Stimulated activated CD8-positive, alpha-beta memory T cell treated with anti-CD3 and anti-CD28 coated beads, Interleukin-7, amount 100 ng/mL, for 24 hours (primary cell): ENCODE data around the gene SNCAIP.
"Not testable (repeated sequence)": the region's sequence is repeated elsewhere in the genome, so short reads cannot be mapped to it uniquely, and the experiment has no call there.

Source experiments
- DNase-seq: peaks from one replicate; pipeline ENCODE4 v3.0.0-alpha.2; 2020; ENCODE audit warnings: low read depth

The SNCAIP gene

DNA sequence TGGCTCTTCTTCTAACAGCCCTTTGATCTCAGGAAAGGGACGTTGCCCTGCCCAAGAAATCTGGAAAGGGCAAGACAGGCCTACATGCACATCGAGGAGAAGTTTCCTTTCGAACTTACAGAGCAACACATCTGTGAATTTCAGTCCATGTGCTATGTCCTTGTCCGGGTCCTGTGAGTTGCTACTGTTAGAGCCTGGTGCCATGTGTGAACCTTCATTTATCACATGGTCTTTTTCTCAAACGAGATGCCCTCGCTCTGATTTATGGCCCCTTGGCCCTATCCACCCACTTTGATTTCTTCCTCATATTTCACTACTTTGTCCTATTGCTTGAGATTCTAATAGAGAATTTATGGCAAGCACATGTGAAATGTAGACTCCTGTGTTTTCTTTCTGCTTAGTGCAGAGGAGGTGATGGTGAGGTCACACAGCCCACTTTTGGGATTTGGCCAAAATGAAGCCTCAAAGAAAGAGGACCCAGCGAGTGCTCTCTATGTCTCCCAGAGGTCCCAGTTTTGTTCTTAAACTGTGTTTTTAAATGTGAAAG lies 153.1 kb downstream of the SNCAIP start:
- DNase-seq: no peak

DNA sequence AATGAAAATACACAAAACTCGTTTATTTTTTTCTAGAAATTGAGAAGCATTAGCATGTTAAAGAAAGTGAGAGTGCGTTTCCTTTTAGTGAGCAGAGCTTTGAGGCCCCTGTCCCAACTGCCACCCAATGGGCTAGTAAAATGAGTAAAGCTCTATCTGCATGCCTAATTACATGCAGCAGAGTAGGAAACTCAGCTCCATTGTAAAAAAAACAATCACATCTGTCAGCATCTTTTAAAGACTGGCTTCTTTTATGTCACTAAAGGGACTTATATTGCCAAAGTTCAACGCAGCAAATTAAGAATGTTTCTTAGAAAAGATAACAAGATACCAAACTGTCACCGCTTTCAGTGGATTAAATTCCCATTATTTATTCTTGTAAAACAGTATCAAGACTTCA lies 154.0 kb downstream of the SNCAIP start:
- DNase-seq: no peak

- DNase-seq: no peak
Measured at GRCh38 chr5:122468351-122469116, 156.5 kb downstream of the SNCAIP start.

GRCh38 chr5:122469384-122469919 lies 157.4 kb downstream of the SNCAIP start:
- DNase-seq: no peak

GRCh38 chr5:122470365-122470764 lies 158.3 kb downstream of the SNCAIP start:
- DNase-seq: no peak

- DNase-seq: no peak
Measured at GRCh38 chr5:122471031-122471751, 159.2 kb downstream of the SNCAIP start.

- DNase-seq: no peak
Measured at GRCh38 chr5:122471752-122472061, 159.7 kb downstream of the SNCAIP start.

- no peak for DNase-seq
Measured at GRCh38 chr5:122473138-122473843, 161.3 kb downstream of the SNCAIP start.

- no peak for DNase-seq
Measured at GRCh38 chr5:122473941-122474340, 161.9 kb downstream of the SNCAIP start.

DNA sequence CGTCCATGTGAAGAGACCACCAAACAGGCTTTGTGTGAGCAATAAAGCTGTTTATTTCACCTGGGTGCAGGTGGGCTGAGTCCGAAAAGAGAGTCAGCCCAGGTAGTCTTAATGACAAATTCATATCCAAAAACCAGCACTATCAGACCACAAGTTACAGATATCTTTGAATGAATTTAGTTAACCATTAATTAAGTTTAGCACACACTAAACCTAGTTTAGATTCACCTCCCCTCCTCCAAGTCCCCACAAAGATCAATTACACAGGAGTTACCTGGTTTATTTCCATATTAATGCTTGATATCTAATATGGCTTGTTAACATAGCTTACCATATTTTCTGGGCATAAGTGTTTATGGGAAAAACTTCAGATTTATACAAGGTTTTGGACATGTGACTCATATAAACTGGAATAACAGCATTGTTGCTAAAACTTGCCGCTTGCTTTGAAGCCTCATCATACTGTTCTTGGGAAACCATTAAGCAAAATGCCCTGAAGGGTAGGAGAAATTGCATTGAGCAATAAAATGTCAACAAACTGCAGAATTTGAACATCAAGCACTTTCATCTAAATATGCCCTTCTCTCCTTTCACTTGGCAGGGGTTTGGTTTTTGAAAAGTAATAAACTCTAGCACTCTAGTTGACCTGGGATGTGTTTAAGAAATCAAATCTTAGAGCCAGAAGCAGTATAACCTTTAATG lies 166.9 kb downstream of the SNCAIP start:
- no peak for DNase-seq

- DNase-seq: no peak
Measured at GRCh38 chr5:122480146-122480545, 168.1 kb downstream of the SNCAIP start.

DNA sequence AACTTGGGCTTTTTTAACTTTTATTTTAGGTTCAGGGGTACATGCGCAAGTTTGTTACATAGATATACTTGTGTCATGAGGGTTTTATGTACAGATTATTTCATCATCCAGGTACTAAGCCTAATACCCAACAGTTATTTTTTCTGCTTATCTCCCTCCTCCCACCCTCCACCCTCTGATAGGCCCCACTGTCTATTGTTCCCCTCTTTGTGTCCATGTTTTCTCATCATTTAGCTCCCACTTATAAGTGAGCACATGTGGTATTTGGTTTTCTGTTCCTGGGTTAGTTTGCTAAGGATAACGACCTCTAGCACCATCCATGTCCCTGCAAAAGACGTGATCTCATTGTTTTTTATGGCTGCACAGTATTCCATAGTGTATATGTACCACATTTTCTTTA lies 172.1 kb downstream of the SNCAIP start:
- DNase-seq: no peak

- no peak for DNase-seq
Measured at GRCh38 chr5:122485226-122485625, 173.2 kb downstream of the SNCAIP start.

- not testable (repeated sequence) for DNase-seq
Measured at GRCh38 chr5:122486616-122487015, 174.6 kb downstream of the SNCAIP start.

- DNase-seq: no peak
Measured at GRCh38 chr5:122490718-122491117, 178.7 kb downstream of the SNCAIP start.

DNA sequence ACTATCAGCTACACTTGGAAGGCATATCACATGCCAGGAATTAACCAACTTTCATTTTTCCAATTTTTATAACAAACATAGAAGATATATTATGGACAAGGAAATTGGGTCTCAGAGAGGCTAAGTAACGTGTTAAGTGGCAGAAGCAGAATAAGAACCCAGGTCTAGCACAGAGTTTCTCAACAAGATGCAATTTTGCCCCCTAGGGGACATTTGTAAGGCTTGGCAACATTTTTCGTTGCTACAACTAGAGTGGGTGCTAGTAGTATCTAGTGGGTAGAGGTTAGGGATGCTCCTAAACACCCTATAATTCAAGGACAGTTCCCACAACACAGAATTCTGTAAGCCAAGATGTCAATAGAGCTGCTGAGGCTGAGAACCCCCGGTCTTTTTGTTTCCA lies 180.6 kb downstream of the SNCAIP start:
- no peak for DNase-seq

DNA sequence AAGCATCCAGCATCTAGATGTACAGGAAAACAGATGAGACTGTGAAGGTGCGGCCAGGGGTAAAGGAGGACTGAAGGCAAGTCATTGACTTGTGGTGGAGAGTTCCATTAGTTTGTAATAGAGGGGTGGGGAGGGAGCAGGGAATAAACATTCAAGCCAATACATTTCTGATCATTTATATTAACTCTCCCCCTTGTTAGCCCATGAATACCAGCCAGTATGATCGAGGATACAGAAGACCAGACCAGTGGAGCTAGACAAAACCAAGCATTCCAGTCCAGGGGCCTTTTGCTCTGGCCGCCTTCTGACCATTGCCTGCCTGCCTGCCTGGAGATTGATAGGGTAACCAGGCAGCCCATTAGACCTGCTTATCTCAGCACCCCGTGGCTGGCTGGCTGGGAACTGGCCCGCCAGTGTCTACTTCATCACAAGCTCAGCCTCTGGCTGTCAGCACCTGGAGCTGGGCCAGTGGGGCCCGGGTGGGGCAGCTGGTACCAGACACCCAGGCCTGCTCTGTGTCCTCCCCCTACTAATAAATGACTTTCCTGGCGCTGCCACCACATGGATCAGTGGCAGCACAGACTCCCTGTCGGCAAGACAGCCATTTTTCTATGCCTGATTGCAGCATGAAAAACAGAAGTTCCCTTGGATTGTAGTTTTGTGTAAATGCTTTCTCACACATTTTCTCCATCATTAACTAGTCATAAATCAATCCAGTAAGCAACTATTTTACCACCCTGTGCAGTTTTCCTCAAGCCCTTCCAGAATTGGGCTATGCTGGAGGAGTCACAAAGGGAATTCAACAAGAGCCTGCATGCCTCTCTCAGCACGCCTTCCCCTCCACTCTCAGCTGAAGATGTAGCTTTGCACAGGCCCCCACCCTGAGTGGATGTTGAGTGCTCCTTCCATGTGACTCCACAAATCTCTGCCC lies 181.3 kb downstream of the SNCAIP start:
- no peak for DNase-seq

DNA sequence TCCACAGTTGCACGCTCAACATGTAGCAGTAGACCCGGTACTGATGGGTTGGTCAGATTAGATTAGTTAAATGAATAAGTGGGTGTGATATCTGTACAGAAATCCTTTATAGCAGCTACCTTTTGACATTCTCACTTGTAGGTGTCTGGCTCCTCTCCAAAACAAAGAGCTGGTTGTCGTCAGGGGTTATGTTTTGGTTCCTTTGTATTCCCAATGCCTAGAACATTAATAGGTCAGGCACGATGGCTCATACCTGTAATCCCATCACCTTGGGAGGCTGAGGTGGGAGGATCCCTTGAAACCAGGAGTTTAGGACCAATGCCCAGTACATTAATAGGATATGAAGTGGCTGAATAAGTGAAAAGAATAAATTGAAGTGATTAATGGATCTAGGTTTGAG lies 182.1 kb downstream of the SNCAIP start:
- no peak for DNase-seq

DNA sequence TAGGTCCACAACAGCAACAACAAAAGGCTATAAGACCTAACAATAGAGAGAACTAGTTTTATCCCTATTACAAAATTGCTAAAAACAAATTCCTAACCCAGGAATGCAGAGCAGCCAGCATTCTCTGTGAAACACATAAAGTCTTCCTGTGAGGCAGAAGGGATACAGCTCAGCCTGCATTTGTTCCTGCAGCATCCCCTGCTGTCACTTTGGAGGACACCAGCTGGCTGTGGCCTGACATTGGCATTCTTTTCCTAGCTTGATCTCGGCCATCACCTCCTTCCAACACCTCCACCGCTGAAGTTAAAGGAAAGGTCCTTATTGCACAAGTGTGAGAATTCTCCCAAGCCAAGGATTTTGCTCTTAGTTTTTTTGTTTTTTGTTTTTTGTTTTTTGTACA lies 186.1 kb downstream of the SNCAIP start:
- DNase-seq: no peak

DNA sequence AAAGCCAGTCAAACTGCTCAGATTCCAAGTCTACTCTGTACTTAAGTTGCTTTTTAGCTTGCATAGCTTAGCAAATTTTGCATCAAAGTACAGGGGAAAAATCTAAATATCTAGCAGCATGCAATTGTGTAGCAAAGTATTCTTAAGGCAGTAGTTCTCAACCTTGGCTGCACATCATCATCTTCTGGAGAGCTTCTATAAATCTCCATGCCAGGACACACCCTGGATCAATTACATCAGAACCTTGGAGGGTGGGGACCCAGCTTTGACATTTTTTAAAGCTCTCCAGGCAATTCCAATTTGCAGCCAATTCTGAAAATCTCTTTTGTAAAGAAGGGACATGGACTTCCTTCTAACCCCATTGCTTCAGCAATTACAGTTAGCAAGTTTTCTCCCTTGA lies 187.5 kb downstream of the SNCAIP start:
- no peak for DNase-seq
